K562 (cell line): ENCODE data around the gene DHX29. TPM values are rescaled to one million over a fixed set of nuclear protein-coding genes. Genes with fewer than 3 reads are reported as not detected.
A peak's percentile ranks its signal among the peaks of the same experiment; 100 is the strongest.

ENCODE experiments used
- AFF4 ChIP-seq: sonication (generic); formaldehyde crosslinking; IDR thresholded peaks from 2 replicates; pipeline ENCODE4 v1.8.0; 2023; ENCODE audit warnings: mild to moderate bottlenecking, missing genetic modification reagents
- CREM ChIP-seq: IDR thresholded peaks from 2 replicates; pipeline ENCODE4 v1.6.1; 2014; ENCODE audit warnings: antibody characterized with exemption, low read depth
- FIP1L1 ChIP-seq: fragments of 200-400 bp; formaldehyde crosslinking; IDR thresholded peaks from 2 replicates; pipeline ENCODE4 v1.6.1; 2018; ENCODE audit warnings: mild to moderate bottlenecking, low read depth, low read length; ENCODE audit not compliant: poor library complexity, severe bottlenecking
- GATAD2A ChIP-seq: fragments of 450-650 bp; IDR thresholded peaks from 2 replicates; pipeline ENCODE4 v1.6.1; 2017
- HCFC1 ChIP-seq: IDR thresholded peaks from 2 replicates; pipeline ENCODE4 v1.6.1; 2012; ENCODE audit warnings: low read depth, low read length, improper control_type of control experiment
- HMGN3 ChIP-seq: IDR thresholded peaks from 2 replicates; pipeline ENCODE4 v1.6.1; 2011; ENCODE audit warnings: borderline replicate concordance, low read depth, mild to moderate bottlenecking, mixed read lengths, low read length; ENCODE audit not compliant: insufficient read length; ENCODE audit errors: extremely low read depth
- KDM4B ChIP-seq, 2 experiments: fragments of 450-650 bp in 1 of 2; sonication (generic) in 1 of 2; IDR thresholded peaks; 2 replicates each; pipeline ENCODE4 v1.6.1; 2016 to 2017; ENCODE audit warnings: borderline replicate concordance in 2 of 2, antibody characterized with exemption in 1 of 2, low read depth in 1 of 2, mild to moderate bottlenecking in 1 of 2
- L3MBTL2 ChIP-seq: fragments of 450-650 bp; IDR thresholded peaks from 2 replicates; pipeline ENCODE4 v1.6.1; 2016; ENCODE audit warnings: mild to moderate bottlenecking, moderate library complexity
- MAX ChIP-seq: sonication (generic); formaldehyde crosslinking; IDR thresholded peaks from 2 replicates; pipeline ENCODE4 v1.9.0; 2022; ENCODE audit warnings: mild to moderate bottlenecking, missing genetic modification reagents
- NR2C1 ChIP-seq, 2 experiments: fragments of 450-650 bp; IDR thresholded peaks; 2 replicates each; pipeline ENCODE4 v1.6.1; 2017; ENCODE audit warnings: mild to moderate bottlenecking in 2 of 2, antibody characterized with exemption in 1 of 2, inconsistent platforms in 1 of 2, missing compliant biosample characterization in 1 of 2, missing genetic modification characterization in 1 of 2
- PHB ChIP-seq: fragments of 250-450 bp; sonication (Bioruptor Pico); IDR thresholded peaks from 2 replicates; pipeline ENCODE4 v1.5.0; 2021
- RB1 ChIP-seq: fragments of 450-650 bp; IDR thresholded peaks from 2 replicates; pipeline ENCODE4 v1.6.1; 2017; ENCODE audit warnings: low read depth, mild to moderate bottlenecking
- RBM25 ChIP-seq: fragments of 200-400 bp; formaldehyde crosslinking; IDR thresholded peaks from 2 replicates; pipeline ENCODE4 v1.6.1; 2018; ENCODE audit warnings: low read length, low read depth, moderate library complexity; ENCODE audit not compliant: severe bottlenecking
- RNF2 ChIP-seq: sonication (generic); IDR thresholded peaks from 2 replicates; pipeline ENCODE4 v1.6.1; 2016
- SIN3A ChIP-seq, 2 experiments: fragments of 150-350 bp in 1 of 2; IDR thresholded peaks; 2 replicates each; pipeline ENCODE4 v1.6.1; 2011 to 2016; ENCODE audit warnings: borderline replicate concordance in 2 of 2, low read depth in 2 of 2, low read length in 2 of 2, mild to moderate bottlenecking in 2 of 2, moderate library complexity in 2 of 2; ENCODE audit not compliant: control insufficient read depth in 1 of 2
- SMAD1 ChIP-seq: fragments of 150-350 bp; IDR thresholded peaks from 2 replicates; pipeline ENCODE4 v1.6.1; 2014; ENCODE audit warnings: low read length, low read depth; ENCODE audit not compliant: partially characterized antibody
- SMARCA4 ChIP-seq: fragments of 450-650 bp; IDR thresholded peaks from 2 replicates; pipeline ENCODE4 v1.6.1; 2016
- ZFP36 ChIP-seq: fragments of 150-350 bp; IDR thresholded peaks from 2 replicates; pipeline ENCODE4 v1.6.1; 2018; ENCODE audit warnings: low read length, low read depth; ENCODE audit not compliant: partially characterized antibody
- ZFX ChIP-seq: sonication (generic); formaldehyde crosslinking; IDR thresholded peaks from 2 replicates; pipeline ENCODE4 v1.8.0; 2022; ENCODE audit warnings: mild to moderate bottlenecking, missing genetic modification reagents, moderate library complexity
- ZNF217 ChIP-seq: sonication (generic); formaldehyde crosslinking; IDR thresholded peaks from 2 replicates; pipeline ENCODE4 v1.8.0; 2022; ENCODE audit warnings: mild to moderate bottlenecking, missing genetic modification reagents
- ZNF263 ChIP-seq: sonication (generic); formaldehyde crosslinking; IDR thresholded peaks from 2 replicates; pipeline ENCODE4 v1.8.0; 2022; ENCODE audit warnings: mild to moderate bottlenecking, missing genetic modification reagents, borderline replicate concordance
- ZNF740 ChIP-seq, 3 experiments: fragments of 200-800 bp in 1 of 3; sonication (Bioruptor generic) in 1 of 3; sonication (generic) in 1 of 3; formaldehyde crosslinking in 1 of 3; IDR thresholded peaks; 2 replicates each; pipeline versions ENCODE4 v1.6.1 to v1.8.0; 2016 to 2022; ENCODE audit warnings: mild to moderate bottlenecking in 2 of 3, missing compliant biosample characterization in 2 of 3, missing genetic modification characterization in 2 of 3, missing genetic modification reagents in 1 of 3
- polyA plus RNA-seq, 8 experiments: library from polyadenylated mRNA; depleted of rRNA in 4 of 8; stranded (reverse) in 5 of 8; unstranded in 3 of 8; fragments of >200 nt; fragmentation: Nextera tagmentation in 2 of 8; fragmentation: Illumina TruSeq in 1 of 8; extraction: Ambion mirVana in 2 of 8; extraction: Trizol in 1 of 8; gene quantifications; 2 replicates each; pipeline versions ENCODE4 v1.2.1 to v1.2.3, GENCODE V29; 2011 to 2014; ENCODE audit warnings: inconsistent platforms in 1 of 8, missing spikeins in 1 of 8
- total RNA-seq, 7 experiments: library from RNA; depleted of rRNA in 6 of 7; stranded (reverse); fragments of >200 nt in 6 of 7; fragmentation: Illumina TruSeq in 2 of 7; extraction: Trizol in 2 of 7; gene quantifications; 2 replicates each; pipeline versions ENCODE4 v1.2.1 to v1.2.3, GENCODE V29; 2011 to 2021; ENCODE audit warnings: low replicate concordance in 1 of 7

DHX29 gene
- total and polyA plus RNA-seq, 9 of the 15 experiments (the other 6 are each of a cell fraction or from before 2014, with no cell fraction given): 7.5 to 42.1 (median 25.0) TPM

- peak; percentile 80; the same call in 1 of the 2 replicates for TF ChIP-seq AFF4 (CRISPR knock-in tag)
- TF ChIP-seq NR2C1 (IDR thresholded peaks at IDR 0.05): no peak
- no peak for TF ChIP-seq NR2C1 (tag; IDR thresholded peaks at IDR 0.05)
- TF ChIP-seq PHB (CRISPR knock-in tag): no peak
- TF ChIP-seq CREM: peak; percentile 73; the same call in 1 of the 2 replicates
- no peak for TF ChIP-seq RBM25
- TF ChIP-seq FIP1L1: peak; percentile 24
- 0 out of 2 replicates have a peak, but pooled peaks have one; percentile 19 for TF ChIP-seq SMARCA4
- no peak for TF ChIP-seq ZNF740 (CRISPR knock-in tag; IDR thresholded peaks at IDR 0.05)
- TF ChIP-seq ZNF740 (tag; IDR thresholded peaks at IDR 0.05): peak in 1 of 2 experiments; percentile 48; a peak in 1 of 4 replicates
- 0 out of 2 replicates have a peak, but pooled peaks have one; percentile 3 for TF ChIP-seq RNF2
- no peak for TF ChIP-seq MAX (CRISPR knock-in tag)
- peak; percentile 87 for TF ChIP-seq L3MBTL2
- TF ChIP-seq ZFX (CRISPR knock-in tag): peak; percentile 52
- TF ChIP-seq HMGN3: peak; percentile 79
- no peak for TF ChIP-seq ZNF217 (CRISPR knock-in tag)
- TF ChIP-seq SIN3A (IDR thresholded peaks at IDR 0.05; ENCODE audit: borderline replicate concordance in 2 of 2, control insufficient read depth in 1 of 2, low read depth in 2 of 2, low read length in 2 of 2): 0 out of 4 replicates have a peak, but pooled peaks of 1 of the 2 experiments have one; percentile 11
- TF ChIP-seq HCFC1: peak; percentile 47
- TF ChIP-seq ZFP36: peak; percentile 76
- TF ChIP-seq GATAD2A: no peak
- TF ChIP-seq SMAD1: peak; percentile 12
- peak; percentile 64; the same call in 1 of the 2 replicates for TF ChIP-seq ZNF263 (CRISPR knock-in tag)
- peak in 1 of 2 experiments; percentile 76; a peak in 1 of 4 replicates for TF ChIP-seq KDM4B (IDR thresholded peaks at IDR 0.05; ENCODE audit: borderline replicate concordance in 2 of 2, low read depth in 1 of 2)
- TF ChIP-seq RB1: peak; percentile 72; the same call in 1 of the 2 replicates
These were observed 80.4 kb downstream of the DHX29 start, which contains the start of gene MCIDAS (continued) for GRCh38 chr5:55226934-55227663.
